Heart left ventricle (tissue), 13 donors: ENCODE results near the gene SCUBE3.

Experiments
- CTCF ChIP-seq, 12 donors: fragments of 200-600 bp; sonication (generic) in 4 of 12; IDR thresholded peaks; one replicate each; pipeline versions ENCODE4 v1.5.0 to v1.8.0; 2018 to 2022; ENCODE audit warnings: antibody characterized with exemption in 12 of 12, mild to moderate bottlenecking in 5 of 12
- POLR2A ChIP-seq, 2 donors: fragments of 450-650 bp; IDR thresholded peaks; one replicate each; pipeline ENCODE4 v1.6.1; 2017; ENCODE audit warnings: antibody characterized with exemption in 2 of 2, mild to moderate bottlenecking in 2 of 2, moderate library complexity in 2 of 2
- donor health status: ischemic (EF 13 %, LVEDD 7.1; RV severe dilation, severe dysfunction).
- donor health status: DM: no; HTN: yes; CAD: no.
- donor health status: DM: no; HTN: no; CAD: no.
- donor health status: ischemic (EF 25% LVEDD 6.9; RV normal size, moderate dysfunction).
- donor health status: ischemic (EF 25% LVEDD 5.7; RV mildly dilated, moderate dysfunction).
- donor health status: ischemic (EF 35%, LVEDD 5.7; RV mildly dilated, moderate dysfunction).
- donor health status: nonischemic (EF 11% LVEDD 7.7; RV severe dilation, severe dysfunction).
- donor health status: DM: yes; HTN: yes; CAD: no.
- donor health status: PGD.
- donor health status: ischemic (EF 29% LVEDD 5.4; RV normal size, mild dysfunction).
- donor health status: nonischemic (EF 23%, LVEDD 6.1; RV moderate dilation, normal function).

GRCh38 chr6:35186571-35186970 lies 27.2 kb upstream of the SCUBE3 start:
- TF ChIP-seq CTCF (IDR thresholded peaks at IDR 0.05) (no peak), POLR2A (IDR thresholded peaks at IDR 0.05) (no peak)
